OCI-LY3 (cell line): ENCODE data around the gene FAM219A.

Experiments used
- H2AFZ ChIP-seq: fragments of 200-600, 300-600 bp; shearing (Covaris generic); 2 replicates; pipeline ENCODE4 v1.6.0; 2014; ENCODE audit warnings: antibody characterized with exemption, low read depth, low read length
- H3K27ac ChIP-seq: fragments of 200-600, 300-600 bp; sonication (generic); 2 replicates; pipeline ENCODE4 v1.5.1; 2014; ENCODE audit warnings: mild to moderate bottlenecking, low read length, moderate library complexity, mixed read lengths
- H3K27me3 ChIP-seq: fragments of 200-600, 300-600 bp; sonication (generic); 2 replicates; pipeline ENCODE4 v1.6.1; 2014; ENCODE audit warnings: low read depth, low read length, mixed read lengths
- H3K36me3 ChIP-seq: fragments of 200-600, 300-600 bp; sonication (generic); replicated peaks from 2 replicates; pipeline ENCODE3; 2014; ENCODE audit warnings: low read depth, low read length, mixed read lengths
- H3K4me1 ChIP-seq: fragments of 300-600, 200-600 bp; sonication (generic); 2 replicates; pipeline ENCODE4 v1.6.1; 2014; ENCODE audit warnings: low read length, mixed read lengths
- H3K4me2 ChIP-seq: fragments of 200-600, 300-600 bp; sonication (generic); 2 replicates; pipeline ENCODE4 v1.6.1; 2014; ENCODE audit warnings: low read length, mixed read lengths
- H3K4me3 ChIP-seq: fragments of 300-600, 200-600 bp; sonication (generic); 2 replicates; pipeline ENCODE4 v1.5.1; 2014; ENCODE audit warnings: antibody characterized with exemption, mild to moderate bottlenecking, low read length, moderate library complexity
- H3K79me2 ChIP-seq: fragments of 300-600, 200-600 bp; shearing (Covaris generic); 2 replicates; pipeline ENCODE4 v1.6.1; 2014; ENCODE audit warnings: mild to moderate bottlenecking, low read length, mixed read lengths
- H3K9ac ChIP-seq: fragments of 300-600, 200-600 bp; shearing (Covaris generic); 2 replicates; pipeline ENCODE4 v1.6.0; 2014; ENCODE audit warnings: mild to moderate bottlenecking, low read length, moderate library complexity
- H3K9me3 ChIP-seq: fragments of 200-600, 300-600 bp; shearing (Covaris generic); 2 replicates; pipeline ENCODE4 v1.6.1; 2014; ENCODE audit warnings: low read length, mixed read lengths; ENCODE audit not compliant: insufficient read depth
- H4K20me1 ChIP-seq: fragments of 200-600, 300-600 bp; sonication (generic); 2 replicates; pipeline ENCODE4 v1.6.1; 2016; ENCODE audit warnings: low read length, mixed read lengths; ENCODE audit not compliant: insufficient read depth
- EZH2phosphoT487 ChIP-seq: fragments of 200-600 bp; shearing (Covaris generic); IDR thresholded peaks from 2 replicates; pipeline ENCODE4 v1.6.1; 2018; ENCODE audit warnings: antibody characterized with exemption, mixed run types, low read depth
- TF ChIP-seq, protein P1 (sequence below): fragments of 200-600, 300-600 bp; sonication (generic); IDR thresholded peaks from 2 replicates; pipeline ENCODE4 v1.5.1; 2014; ENCODE audit warnings: antibody characterized with exemption, low read length, low read depth

Gene FAM219A

DNA sequence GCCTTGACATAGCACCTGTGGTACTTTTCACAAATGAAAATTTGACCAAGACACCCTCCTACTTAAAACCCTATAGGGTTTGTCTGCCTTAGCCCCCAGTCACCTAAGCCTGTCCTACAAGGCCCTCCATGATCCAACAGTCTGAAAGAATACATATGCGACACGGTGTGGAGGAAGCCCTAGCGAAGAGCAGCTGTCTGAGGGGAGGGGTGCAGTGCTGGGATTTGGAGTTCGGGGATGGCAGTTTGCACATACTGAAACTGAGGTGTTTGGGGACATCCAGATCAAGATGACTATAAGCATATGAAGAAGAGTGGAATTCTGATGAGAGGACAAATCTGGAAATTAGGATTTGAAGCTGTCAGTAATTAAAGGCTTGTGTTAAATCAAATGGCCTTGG, 74.5 kb downstream of the FAM219A start:
- TF ChIP-seq EZH2phosphoT487, result no peak
- TF ChIP-seq, protein P1, sequence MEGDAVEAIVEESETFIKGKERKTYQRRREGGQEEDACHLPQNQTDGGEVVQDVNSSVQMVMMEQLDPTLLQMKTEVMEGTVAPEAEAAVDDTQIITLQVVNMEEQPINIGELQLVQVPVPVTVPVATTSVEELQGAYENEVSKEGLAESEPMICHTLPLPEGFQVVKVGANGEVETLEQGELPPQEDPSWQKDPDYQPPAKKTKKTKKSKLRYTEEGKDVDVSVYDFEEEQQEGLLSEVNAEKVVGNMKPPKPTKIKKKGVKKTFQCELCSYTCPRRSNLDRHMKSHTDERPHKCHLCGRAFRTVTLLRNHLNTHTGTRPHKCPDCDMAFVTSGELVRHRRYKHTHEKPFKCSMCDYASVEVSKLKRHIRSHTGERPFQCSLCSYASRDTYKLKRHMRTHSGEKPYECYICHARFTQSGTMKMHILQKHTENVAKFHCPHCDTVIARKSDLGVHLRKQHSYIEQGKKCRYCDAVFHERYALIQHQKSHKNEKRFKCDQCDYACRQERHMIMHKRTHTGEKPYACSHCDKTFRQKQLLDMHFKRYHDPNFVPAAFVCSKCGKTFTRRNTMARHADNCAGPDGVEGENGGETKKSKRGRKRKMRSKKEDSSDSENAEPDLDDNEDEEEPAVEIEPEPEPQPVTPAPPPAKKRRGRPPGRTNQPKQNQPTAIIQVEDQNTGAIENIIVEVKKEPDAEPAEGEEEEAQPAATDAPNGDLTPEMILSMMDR, result no peak
- peaks cover 13% of the 10 kb centered on the region for H3K4me1 ChIP-seq
- H3K27me3 ChIP-seq, result peaks cover 7% of the 10 kb centered on the region

DNA sequence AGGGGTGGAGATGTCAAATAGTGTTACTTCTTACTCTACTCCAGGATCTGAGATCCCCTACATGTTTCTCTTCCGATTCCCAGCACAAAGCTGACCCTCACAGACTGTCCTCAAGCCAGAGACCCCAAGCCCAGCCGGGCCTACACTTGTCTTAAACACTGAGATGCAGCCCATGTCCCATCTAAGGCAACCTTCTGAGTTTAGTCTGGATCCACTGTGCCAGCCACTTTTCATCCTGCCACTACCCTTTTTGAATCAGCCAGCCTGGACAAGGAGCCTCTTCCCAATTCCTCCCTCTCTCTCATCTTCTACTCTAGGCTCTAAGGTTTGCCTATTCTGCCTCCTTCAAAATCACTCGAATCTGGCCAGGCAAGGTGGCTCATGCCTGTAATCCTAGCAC, 75.5 kb downstream of the FAM219A start:
- no peaks in the 10 kb centered on the region for H4K20me1 ChIP-seq

More for the DNA sequence above, 74.5 kb downstream of the FAM219A start:
- no peaks in the 10 kb centered on the region for H3K36me3 ChIP-seq
- no peak overlapping the region for H3K27ac ChIP-seq
- no peaks in the 10 kb centered on the region for H4K20me1 ChIP-seq
- no peaks in the 10 kb centered on the region for H3K9me3 ChIP-seq
- no peaks in the 10 kb centered on the region for H3K79me2 ChIP-seq
- H3K4me2 ChIP-seq, result no peak overlapping the region
- H3K4me3 ChIP-seq, result no peak overlapping the region
- H2AFZ ChIP-seq, result no peak overlapping the region
- no peak overlapping the region for H3K9ac ChIP-seq

DNA sequence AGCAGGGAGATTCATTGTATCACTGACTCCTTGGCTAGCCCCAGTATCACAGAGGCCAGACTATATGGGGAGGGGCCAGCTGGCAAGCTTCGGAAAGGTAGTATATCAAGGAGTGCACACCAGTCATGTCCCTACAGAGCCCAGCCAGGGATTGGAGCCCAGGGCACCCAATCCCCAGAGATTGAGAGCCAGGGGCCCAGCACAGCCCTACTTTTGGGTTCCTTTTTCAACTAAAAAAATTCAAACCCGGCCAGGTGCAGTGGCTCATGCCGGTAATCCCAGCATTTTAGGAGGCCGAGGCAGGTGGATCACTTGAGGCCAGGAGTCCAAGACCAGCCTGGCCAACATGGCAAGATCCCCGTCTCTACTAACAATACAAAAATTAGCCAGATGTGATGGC, 76.3 kb downstream of the FAM219A start:
- Histone ChIP-seq H3K36me3 (no peaks in the 10 kb centered on the region), H3K79me2 (no peaks in the 10 kb centered on the region), H4K20me1 (no peaks in the 10 kb centered on the region), H3K27ac (no peak overlapping the region), H3K9ac (no peak overlapping the region), H3K4me2 (no peak overlapping the region), H3K9me3 (no peaks in the 10 kb centered on the region), H3K4me1 (peaks cover 13% of the 10 kb centered on the region), H2AFZ (no peak overlapping the region), H3K4me3 (no peak overlapping the region), H3K27me3 (peaks cover 7% of the 10 kb centered on the region)
- TF ChIP-seq, protein P1, result no peak

More for the DNA sequence above, 75.5 kb downstream of the FAM219A start:
- no peak overlapping the region for H3K4me2 ChIP-seq
- peaks cover 7% of the 10 kb centered on the region for H3K27me3 ChIP-seq
- no peak overlapping the region for H3K4me3 ChIP-seq
- TF ChIP-seq, protein P1, result no peak
- TF ChIP-seq EZH2phosphoT487, result no peak
- H3K9ac ChIP-seq, result no peak overlapping the region
- H2AFZ ChIP-seq, result no peak overlapping the region
- H3K79me2 ChIP-seq, result no peaks in the 10 kb centered on the region
- H3K27ac ChIP-seq, result no peak overlapping the region
- peaks cover 13% of the 10 kb centered on the region for H3K4me1 ChIP-seq
- H3K36me3 ChIP-seq, result no peaks in the 10 kb centered on the region
- H3K9me3 ChIP-seq, result no peaks in the 10 kb centered on the region

DNA sequence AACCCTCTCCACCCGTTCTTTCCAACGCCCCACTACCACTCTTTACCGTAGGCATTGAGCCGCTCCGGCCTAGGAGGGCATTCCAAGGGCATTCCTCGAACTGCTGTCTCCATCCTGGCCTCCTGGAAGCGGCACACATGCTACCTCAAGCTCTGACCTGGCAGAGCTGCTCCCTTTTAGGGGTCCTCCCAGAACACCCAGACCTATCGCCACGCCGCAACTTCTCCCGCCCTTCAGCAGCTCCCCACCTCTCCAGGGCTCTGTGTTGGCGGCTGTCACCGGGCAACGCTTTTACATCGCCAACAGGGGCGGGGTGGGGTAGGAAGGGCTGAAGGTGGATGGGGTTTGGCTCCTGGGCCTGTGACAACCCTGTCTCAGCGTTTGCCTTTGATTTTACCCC, 77.0 kb downstream of the FAM219A start:
- H3K36me3 ChIP-seq, result no peaks in the 10 kb centered on the region
- H4K20me1 ChIP-seq, result no peaks in the 10 kb centered on the region
- H2AFZ ChIP-seq, result peak overlapping the region; percentile 67; the same call in 1 of the 2 replicates
- no peak overlapping the region for H3K27ac ChIP-seq
- H3K4me2 ChIP-seq, result peak overlapping the region; percentile 76
- H3K79me2 ChIP-seq, result no peaks in the 10 kb centered on the region
- no peak for TF ChIP-seq EZH2phosphoT487
- TF ChIP-seq, protein P1, result no peak
- peaks cover 13% of the 10 kb centered on the region for H3K4me1 ChIP-seq
- no peaks in the 10 kb centered on the region for H3K9me3 ChIP-seq
- peak overlapping the region; percentile 45; the same call in 1 of the 2 replicates for H3K9ac ChIP-seq
- peaks cover 7% of the 10 kb centered on the region for H3K27me3 ChIP-seq
- H3K4me3 ChIP-seq, result peak overlapping the region; percentile 84
